LNCAP (cell line): Measurements from ENCODE around the gene SUSD4.

Experiments used
- TF ChIP-seq, protein P1 (sequence below): fragments of 450-650 bp; IDR thresholded peaks from 2 replicates; pipeline ENCODE4 v1.5.1; 2017; ENCODE audit warnings: mild to moderate bottlenecking

SUSD4 gene

DNA sequence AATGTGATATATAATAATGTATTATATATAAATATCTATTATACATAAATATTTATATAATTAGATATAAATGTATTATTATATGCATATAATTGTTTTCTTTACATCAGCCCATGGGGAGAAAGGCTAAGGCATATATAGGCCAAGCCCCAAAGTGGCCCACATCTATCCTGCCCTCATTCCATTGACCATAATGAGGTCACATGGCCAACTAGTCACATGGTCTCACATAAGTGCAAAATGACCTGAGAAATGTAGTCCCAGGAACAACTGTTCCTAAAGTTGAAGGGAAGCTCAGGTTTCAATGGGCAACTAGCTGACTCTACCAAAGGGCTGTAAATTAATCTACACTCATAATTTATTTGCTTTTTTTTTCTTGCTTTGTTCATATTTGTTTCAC, 14.8 kb upstream of the SUSD4 start:
- TF ChIP-seq, protein P1, sequence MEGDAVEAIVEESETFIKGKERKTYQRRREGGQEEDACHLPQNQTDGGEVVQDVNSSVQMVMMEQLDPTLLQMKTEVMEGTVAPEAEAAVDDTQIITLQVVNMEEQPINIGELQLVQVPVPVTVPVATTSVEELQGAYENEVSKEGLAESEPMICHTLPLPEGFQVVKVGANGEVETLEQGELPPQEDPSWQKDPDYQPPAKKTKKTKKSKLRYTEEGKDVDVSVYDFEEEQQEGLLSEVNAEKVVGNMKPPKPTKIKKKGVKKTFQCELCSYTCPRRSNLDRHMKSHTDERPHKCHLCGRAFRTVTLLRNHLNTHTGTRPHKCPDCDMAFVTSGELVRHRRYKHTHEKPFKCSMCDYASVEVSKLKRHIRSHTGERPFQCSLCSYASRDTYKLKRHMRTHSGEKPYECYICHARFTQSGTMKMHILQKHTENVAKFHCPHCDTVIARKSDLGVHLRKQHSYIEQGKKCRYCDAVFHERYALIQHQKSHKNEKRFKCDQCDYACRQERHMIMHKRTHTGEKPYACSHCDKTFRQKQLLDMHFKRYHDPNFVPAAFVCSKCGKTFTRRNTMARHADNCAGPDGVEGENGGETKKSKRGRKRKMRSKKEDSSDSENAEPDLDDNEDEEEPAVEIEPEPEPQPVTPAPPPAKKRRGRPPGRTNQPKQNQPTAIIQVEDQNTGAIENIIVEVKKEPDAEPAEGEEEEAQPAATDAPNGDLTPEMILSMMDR, result no peak

DNA sequence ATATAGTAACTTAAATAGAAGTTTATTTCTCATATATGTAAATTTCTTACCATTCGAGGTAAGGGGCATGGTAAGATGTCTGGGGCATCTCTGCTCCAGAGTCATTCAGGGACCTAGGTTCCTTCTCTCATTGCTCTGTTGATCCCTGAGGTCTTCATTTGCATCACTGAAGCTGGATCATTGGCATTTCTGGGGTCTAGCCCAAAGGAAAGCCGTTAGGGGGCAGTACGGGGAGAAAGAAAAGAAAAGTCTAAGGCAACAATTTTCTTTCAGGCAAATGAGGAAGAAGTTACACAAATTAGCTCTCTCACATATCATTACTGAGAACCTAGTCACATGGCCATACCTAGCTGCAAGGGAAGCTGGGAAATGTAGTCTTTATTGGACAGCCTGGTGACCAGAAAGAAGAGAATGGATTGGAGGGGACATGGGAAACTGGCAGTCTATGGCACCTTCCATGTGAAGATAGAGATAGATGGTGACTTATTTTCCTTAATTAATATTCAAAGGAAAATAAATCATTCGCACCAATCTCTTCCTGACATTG, 10.2 kb upstream of the SUSD4 start:
- TF ChIP-seq, protein P1, result no peak

DNA sequence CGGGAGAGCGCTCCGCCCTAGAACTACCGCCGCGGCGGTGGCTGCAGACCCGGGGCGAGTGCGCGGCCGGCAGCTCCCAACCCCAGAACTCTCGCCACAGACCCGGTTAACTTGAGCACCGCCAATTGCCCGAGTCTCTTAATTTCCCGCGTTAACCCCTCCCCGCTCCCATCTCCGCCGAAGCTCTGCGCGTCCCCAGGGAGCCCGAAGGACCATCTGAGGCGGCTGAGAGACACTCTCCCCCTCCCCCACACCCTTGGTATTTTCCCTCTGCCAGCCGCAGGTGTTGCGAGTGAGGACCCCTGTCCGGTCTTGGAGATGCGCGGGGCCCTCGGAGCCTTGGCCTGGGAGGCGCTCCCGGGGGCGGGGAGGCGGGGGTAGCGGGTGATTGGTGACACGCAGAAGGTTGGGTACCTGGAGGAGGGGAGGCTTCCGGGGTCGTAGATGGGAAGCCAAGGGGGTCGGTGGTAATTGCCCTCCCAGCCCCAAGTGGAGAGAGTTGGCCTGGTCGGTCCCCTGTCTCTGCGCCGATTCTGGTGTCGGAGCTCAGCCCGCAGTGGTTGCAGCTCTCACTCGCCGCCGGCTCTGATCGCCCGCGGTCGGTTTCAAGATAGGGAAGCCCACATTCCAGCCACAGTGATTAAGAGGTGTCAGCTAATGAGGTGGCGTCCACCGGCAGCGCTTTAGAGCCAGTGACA, 858 bp upstream of the SUSD4 start:
- TF ChIP-seq, protein P1, result no peak

DNA sequence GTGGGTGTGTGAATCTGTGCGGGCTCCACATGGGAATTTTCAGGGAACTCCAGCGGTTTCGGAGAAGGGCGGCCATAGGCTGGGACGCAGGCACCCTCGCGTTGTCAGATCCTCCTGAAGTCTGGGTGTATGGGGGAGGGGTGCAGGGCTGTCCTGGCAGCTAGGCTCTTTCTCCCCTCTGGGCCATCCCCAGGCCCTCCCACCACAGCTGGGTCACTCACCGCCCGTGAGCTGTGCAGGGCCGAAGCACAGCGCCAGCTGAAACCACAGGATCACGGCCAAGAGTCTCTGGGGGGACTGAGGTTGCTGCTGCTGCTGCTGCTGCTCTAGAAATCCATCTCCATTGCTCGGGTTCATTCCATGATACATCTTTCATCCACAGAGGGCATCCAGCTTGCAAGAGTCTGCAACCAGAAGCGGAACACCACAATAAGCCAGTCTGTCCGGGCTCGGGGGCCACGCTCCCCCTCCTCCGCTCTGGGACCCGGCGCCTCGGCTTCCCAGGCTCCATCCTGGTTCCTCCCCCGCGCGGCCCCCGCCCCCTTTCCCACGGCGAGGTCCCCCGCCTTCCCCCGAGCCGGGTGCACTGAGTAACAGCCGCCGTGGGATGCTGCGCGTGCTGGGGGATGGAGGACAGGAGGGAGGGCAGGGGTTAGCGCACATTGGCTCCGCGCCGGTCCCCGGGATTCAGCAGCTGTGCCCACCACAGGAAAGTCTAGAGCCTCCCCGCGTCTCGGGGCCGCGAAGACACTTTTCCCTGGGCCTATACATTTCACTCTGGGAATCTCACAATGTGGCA, 720 bp downstream of the SUSD4 start:
- TF ChIP-seq, protein P1, result no peak

DNA sequence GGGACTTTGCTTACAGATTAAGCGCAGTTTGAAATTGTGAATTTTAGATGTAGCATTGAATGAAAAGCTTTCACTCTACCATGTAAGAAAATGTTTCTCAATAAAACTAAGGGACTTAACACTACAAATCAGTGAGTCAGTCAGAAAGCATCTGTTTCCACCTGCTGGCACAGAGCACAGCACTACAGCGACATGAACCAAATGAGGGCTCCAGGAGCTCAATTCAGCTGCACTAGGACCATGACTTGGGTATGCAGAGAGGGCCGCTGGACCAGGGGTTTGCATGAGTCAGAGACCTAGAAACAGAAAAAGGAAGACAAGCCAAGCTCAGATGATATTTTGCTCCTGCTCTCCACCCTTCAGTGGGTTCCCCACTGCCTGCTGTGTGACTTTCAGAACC, 5.2 kb downstream of the SUSD4 start:
- TF ChIP-seq, protein P1, result no peak

DNA sequence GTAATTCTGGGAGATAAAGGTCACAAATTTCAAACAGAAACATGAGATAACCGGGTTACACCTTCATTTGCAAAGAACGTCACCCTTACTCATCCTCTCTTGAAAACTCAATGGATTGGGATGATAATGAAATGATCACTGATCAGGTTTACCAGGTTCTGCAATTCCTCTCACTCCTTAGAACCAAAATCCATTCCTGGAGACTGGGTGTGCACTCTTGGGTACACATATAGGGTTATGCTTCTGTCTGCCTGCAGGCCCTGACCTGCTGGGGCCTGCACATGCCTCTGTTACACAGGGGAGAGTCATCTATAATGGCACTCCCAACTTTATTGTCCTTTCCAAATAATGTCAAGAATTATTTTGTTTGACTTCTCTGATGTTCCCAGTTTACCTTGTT, 8.3 kb downstream of the SUSD4 start:
- TF ChIP-seq, protein P1, result no peak

DNA sequence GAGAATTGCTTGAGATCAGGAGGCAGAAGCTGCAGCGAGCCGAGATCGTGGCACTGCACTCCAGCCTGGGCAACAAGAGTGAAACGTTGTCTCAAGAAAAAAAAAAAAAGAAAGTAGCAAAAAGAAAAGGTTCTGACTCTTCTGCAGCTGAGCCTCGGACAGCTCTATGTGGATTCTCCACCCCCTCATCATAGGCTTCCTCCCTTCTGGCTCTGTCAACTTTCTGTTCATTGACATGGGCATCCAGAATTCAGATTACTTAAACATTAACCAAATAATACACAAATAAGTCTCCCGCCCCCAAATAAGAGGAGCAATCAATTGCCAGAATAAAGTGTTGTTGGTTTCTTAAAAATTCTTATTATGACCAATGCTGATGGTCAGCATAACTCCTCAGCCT, 10.0 kb downstream of the SUSD4 start:
- TF ChIP-seq, protein P1, result no peak
